ENCODE data around the gene UCP2.
"Not testable (repeated sequence)": the region's sequence is repeated elsewhere in the genome, so short reads cannot be mapped to it uniquely, and the experiment has no call there.

The UCP2 gene

DNA sequence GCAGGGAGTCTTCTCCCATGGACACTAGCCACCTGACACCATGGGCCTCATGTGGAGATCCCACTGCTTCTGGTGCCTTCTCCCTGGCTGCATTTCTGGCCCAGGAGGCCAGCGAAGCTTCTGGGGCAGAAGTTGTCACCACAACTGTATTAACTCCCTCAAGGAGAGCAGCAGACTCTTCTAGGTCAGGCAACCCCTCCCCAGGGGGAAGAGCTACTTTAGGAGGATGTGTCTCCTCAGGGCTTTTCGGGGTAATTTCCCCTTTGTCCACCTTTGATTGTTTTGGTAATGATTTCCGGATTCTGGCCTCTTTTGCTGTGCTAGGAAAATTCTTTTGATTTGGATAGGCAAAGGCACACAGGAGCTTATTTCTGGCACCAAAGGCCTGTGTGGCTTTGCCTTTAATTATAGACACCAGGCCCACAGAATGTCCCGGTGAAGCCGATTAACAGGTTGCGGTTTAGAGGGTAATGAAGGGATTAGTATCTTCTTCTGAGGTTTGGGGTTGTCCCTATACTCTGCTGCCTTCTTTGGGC, 8.9 kb upstream of the UCP2 start:
- DNase-seq (ENCODE audit: low spot score), result no peak

GRCh38 chr11:73990730-73991129, 8.1 kb upstream of the UCP2 start:
- no peak for DNase-seq (ENCODE audit: low spot score)

DNA sequence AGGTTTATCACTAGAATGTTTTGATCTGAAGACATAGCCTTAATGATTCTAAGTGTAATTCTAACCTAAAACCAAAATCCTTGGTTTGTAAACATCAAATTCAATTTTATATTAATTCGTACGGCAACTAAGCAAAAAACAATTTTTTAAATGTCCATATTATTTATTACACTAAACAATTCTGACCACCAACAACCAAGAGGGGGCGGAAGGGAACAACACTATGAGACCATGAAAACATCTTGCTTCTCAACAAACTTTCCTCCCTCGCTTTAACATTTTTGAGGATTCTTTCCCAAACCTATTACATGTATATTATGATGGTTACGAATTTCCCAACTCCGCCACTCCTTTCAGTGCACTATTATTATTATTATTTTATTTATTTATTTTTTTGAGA, 6.5 kb upstream of the UCP2 start:
- no peak for DNase-seq (ENCODE audit: low spot score)

- no peak for DNase-seq (ENCODE audit: low spot score)
Measured at GRCh38 chr11:73988227-73988626, 5.6 kb upstream of the UCP2 start.

- DNase-seq (ENCODE audit: low spot score), result not testable (repeated sequence)
Measured at GRCh38 chr11:73985661-73986060, 3.0 kb upstream of the UCP2 start.

- DNase-seq (ENCODE audit: low spot score), result no peak
Measured at GRCh38 chr11:73983741-73984538, 1.3 kb upstream of the UCP2 start.

DNA sequence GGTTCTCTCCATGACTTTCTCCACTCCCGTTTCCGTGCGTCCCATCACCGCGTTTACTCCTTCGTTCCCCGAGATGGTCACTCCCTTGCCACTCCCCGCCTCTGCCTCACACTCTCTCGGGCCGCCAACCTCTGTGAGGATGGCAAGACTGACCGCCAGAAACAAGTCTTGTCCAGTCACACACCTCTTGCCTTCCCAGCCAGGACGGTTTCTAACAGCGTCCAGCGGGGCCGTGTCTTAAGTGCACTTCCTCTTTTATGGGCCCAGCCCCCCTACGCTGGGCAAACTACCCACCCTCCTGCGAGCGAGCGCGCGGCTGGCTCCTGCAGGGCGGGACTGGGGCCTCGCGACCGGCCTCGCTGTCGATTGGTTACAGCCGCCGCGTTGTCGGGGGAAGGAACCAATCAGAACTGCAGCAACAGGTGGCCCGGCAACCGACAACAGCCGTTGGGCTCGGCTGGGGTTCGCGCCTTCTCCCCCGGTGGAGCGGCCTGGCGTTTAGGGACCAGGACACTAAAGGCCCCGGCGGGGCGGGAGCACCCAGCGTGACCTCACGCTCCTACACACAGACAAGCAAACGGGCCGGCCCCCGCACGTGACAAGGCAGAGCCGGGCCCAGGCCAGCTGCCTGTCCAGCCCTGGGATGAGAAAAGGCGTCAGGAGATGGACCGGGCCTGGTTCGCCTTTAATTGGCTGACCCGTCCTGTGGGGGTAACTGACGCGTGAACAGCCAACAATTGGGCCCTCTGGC, 522 bp upstream of the UCP2 start:
- peak; percentile 95 for DNase-seq (ENCODE audit: low spot score)

GRCh38 chr11:73981051-73981805, 1.4 kb downstream of the UCP2 start:
- DNase-seq (ENCODE audit: low spot score), result no peak

DNA sequence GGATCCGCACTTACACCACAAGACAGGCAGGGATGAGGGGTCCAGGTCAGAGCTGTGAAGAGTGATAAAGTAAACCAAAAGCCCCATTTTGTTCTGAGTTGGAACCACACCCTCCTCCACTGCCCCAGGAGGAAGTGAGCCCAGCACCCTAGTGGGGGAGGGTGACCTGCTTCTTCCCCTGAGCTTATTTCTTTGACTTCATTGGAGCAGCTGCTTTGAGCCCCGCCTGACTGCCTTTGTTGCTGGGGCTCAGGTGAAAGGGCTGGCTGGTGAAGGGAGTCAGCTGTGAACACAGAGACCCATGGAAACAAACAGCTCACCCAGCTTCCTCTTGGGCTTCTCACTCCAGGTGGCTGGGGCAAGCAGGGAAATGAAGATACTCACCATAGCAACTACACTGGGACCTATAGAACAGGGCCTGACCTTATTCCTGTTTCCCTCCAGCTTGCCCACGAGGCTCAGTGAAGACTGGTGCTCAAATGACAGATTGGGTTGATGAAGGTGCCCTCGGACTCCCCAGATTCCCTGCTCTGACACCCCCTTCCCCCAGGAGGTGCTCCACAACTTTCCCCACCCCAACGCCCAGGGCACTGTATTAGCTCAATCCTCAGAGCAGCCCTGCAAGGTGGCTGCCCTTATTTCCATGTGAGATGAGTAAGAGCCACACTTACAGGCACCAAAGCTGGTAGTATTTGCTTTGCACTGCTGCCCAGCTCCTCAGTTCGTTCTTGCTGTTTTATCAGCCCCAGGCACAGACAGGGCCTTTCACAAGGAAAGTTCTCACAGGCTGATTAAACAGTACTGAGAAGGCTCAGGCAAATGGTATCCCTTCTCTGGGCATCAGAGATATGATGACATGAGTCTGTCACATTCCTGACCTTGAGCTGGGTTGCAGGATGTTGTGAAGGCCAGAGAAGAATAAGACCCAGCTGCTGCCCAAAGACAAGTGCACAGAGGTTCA, 2.4 kb downstream of the UCP2 start:
- DNase-seq (ENCODE audit: low spot score), result no peak

DNA sequence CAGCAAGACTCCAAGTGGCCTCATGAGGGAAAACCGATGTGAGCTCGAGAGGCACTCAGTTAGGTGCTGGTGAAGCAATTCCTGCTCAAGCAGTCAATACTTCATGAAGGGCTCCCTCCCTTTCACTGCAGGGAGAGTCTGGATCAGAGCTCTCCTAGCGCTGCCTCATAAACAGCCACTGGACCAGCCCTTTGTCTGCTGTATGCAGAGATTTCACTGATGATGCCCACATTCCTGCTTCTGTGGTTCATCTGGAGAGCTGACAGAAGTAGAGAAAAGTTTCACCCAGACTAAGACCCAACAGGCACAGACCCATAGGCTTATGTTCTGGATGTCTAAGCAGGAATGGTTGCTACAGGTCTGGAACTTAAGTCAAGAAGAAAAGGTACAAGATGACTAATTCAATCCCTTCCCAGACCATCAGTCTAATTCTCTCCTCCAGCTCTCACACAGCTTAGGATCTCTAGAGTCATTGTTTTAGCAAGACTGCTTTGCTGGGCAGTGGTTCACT, 4.0 kb downstream of the UCP2 start:
- DNase-seq (ENCODE audit: low spot score), result no peak

DNA sequence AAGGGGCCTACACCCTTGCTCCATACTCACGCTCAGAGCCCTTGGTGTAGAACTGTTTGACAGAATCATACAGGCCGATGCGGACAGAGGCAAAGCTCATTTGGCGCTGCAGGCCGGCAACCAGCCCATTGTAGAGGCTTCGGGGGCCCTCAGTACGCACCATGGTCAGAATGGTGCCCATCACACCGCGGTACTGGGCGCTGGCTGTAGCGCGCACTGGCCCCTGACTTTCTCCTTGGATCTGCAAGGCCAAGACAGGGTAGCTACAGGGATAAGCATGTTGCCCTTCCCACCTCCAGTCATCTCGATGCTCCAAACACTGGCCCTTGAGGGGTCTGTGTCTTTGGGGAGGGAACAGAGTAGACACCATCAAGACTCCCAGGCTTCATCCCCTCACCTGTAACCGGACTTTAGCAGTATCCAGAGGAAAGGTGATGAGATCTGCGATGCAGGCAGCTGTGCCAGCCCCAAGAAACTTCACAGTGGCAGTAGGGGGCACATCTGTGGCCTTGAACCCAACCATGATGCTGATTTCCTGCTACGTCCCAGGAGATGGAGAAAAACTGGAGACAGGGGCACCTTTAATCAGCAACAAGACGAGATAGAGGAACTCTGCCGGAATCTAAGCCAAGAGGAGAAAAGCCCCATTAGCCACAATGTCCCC, 4.7 kb downstream of the UCP2 start:
- DNase-seq (ENCODE audit: low spot score), result no peak

GRCh38 chr11:73976451-73977151, 6.0 kb downstream of the UCP2 start:
- no peak for DNase-seq (ENCODE audit: low spot score)

- no peak for DNase-seq (ENCODE audit: low spot score)
Measured at GRCh38 chr11:73975479-73975757, 7.2 kb downstream of the UCP2 start.

- no peak for DNase-seq (ENCODE audit: low spot score)
Measured at GRCh38 chr11:73974604-73975478, 7.8 kb downstream of the UCP2 start.

DNA sequence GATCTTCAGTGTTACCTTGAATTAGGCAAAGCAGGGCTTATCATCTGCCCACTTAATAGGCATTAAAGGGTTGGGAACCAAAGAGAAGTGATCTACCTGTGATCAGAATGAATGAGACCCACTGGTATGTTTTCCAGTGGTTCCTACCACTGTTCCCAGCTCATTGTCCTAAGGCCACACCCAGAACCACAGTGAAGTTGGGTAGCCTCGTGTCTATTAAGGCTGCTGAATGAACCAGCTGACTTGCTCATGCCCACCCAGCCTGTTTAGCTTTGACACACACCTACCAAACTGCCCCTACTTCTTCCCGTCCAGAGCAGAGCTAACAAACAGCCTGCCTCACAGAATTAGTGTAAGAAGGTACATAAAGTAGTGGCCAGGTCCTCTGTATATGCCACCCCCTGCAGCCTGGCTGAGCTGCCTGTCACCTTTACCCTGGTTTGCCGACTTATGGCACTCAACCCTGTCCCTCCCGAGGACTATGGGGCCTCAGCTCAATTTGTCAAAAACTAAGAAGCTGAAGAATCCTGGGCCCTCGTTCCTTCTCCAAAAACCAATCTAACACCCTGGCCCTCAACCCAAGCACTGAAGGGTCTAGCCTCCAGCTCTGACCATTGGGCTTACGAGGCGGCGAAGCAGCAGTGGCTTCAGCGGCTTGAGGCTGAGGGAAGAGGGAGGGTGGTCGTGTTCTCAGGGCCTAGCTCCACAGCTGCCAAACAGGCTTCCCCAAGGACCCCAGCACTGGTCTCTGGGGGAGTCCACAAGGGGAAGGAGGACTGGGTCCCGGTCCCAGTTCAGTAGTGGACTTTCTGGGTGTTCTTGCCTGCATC, 9.8 kb downstream of the UCP2 start:
- DNase-seq (ENCODE audit: low spot score), result no peak

GRCh38 chr11:73972187-73972586, 10.5 kb downstream of the UCP2 start:
- DNase-seq (ENCODE audit: low spot score), result no peak

DNA sequence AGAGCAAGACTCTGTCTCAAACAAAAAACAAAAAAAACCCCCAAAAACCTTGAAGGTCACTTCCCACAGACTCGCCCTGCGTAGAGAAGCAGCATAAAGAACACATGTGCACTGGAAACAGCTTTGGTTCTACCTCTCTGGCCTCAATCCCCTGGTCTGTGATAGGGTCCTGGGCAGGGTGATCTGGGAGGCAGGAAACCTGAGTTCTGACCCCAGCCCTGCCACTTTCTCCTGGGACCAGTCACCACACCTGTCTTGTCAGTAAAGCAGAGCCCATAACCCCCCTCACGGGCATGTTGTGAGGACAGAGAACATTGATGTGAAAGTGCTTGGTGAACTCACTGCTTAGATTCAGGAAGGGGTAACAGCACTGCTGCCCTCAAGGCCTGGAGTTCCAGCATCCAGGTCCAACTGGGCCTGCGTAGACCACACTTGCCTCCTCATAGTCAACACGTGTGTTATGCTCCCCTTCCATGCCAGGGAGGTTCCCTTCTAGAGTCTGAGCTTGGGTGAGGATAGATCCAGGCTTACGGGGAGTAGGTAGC, 11.4 kb downstream of the UCP2 start:
- no peak for DNase-seq (ENCODE audit: low spot score)
